Measurements from ENCODE around the gene EXOC6B. TPM values are rescaled to one million over a fixed set of nuclear protein-coding genes. Genes with fewer than 3 reads are reported as not detected.

EXOC6B gene
- total RNA-seq, 1 experiment from 2014 or later, result 33.7 TPM

- ChIA-PET POLR2A (no interaction called here), CTCF (interaction anchor here (1.0 to 1.3 kb wide), 2 partner anchors 14 to 241 kb away, joined by 3 to 4 read pairs; no protein-coding TSS in a partner anchor)
- Mint-ChIP-seq H3K4me3 (no peak overlapping the region), H3K9me3 (peaks cover 11% of the 10 kb centered on the region), H3K27ac (no peak overlapping the region), H3K4me1 (peaks cover 2% of the 10 kb centered on the region), H3K36me3 (peaks cover 9% of the 10 kb centered on the region), H3K27me3 (ENCODE audit: low read depth) (no peaks in the 10 kb centered on the region)
- TF ChIP-seq HMGA2 (CRISPR knock-in tag; IDR thresholded peaks at IDR 0.05), result no peak
- no peak for TF ChIP-seq ELF4 (CRISPR knock-in tag; IDR thresholded peaks at IDR 0.05; ENCODE audit: low read depth)
- TF ChIP-seq, protein P1, sequence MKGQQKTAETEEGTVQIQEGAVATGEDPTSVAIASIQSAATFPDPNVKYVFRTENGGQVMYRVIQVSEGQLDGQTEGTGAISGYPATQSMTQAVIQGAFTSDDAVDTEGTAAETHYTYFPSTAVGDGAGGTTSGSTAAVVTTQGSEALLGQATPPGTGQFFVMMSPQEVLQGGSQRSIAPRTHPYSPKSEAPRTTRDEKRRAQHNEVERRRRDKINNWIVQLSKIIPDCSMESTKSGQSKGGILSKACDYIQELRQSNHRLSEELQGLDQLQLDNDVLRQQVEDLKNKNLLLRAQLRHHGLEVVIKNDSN (CRISPR knock-in tag; IDR thresholded peaks at IDR 0.05), result no peak
- no peak for TF ChIP-seq ZNF232 (CRISPR knock-in tag; IDR thresholded peaks at IDR 0.05)
- TF ChIP-seq CREM (CRISPR knock-in tag; IDR thresholded peaks at IDR 0.05), result no peak
- no peak for TF ChIP-seq PRRX2 (CRISPR knock-in tag; IDR thresholded peaks at IDR 0.05)
- TF ChIP-seq, protein P2, sequence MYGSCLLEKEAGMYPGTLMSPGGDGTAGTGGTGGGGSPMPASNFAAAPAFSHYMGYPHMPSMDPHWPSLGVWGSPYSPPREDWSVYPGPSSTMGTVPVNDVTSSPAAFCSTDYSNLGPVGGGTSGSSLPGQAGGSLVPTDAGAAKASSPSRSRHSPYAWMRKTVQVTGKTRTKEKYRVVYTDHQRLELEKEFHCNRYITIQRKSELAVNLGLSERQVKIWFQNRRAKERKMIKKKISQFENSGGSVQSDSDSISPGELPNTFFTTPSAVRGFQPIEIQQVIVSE (CRISPR knock-in tag; IDR thresholded peaks at IDR 0.05; ENCODE audit: borderline replicate concordance), result no peak
- no peak for TF ChIP-seq ZBTB43 (CRISPR knock-in tag; IDR thresholded peaks at IDR 0.05)
- TF ChIP-seq TEAD1 (CRISPR knock-in tag; IDR thresholded peaks at IDR 0.05), result no peak
- no peak for TF ChIP-seq E2F5 (CRISPR knock-in tag; IDR thresholded peaks at IDR 0.05)
- no peak for TF ChIP-seq NFE2L1 (CRISPR knock-in tag; IDR thresholded peaks at IDR 0.05)
- TF ChIP-seq JAZF1 (CRISPR knock-in tag; IDR thresholded peaks at IDR 0.05), result no peak
- TF ChIP-seq ZNF416 (CRISPR knock-in tag; IDR thresholded peaks at IDR 0.05), result no peak
- no peak for TF ChIP-seq GTF2I (CRISPR knock-in tag; conservative IDR thresholded peaks at IDR 0.05)
- TF ChIP-seq ATF1 (CRISPR knock-in tag; IDR thresholded peaks at IDR 0.05), result no peak
- TF ChIP-seq ZNF263 (CRISPR knock-in tag; IDR thresholded peaks at IDR 0.05; ENCODE audit: low read depth), result no peak
- TF ChIP-seq, protein P3, sequence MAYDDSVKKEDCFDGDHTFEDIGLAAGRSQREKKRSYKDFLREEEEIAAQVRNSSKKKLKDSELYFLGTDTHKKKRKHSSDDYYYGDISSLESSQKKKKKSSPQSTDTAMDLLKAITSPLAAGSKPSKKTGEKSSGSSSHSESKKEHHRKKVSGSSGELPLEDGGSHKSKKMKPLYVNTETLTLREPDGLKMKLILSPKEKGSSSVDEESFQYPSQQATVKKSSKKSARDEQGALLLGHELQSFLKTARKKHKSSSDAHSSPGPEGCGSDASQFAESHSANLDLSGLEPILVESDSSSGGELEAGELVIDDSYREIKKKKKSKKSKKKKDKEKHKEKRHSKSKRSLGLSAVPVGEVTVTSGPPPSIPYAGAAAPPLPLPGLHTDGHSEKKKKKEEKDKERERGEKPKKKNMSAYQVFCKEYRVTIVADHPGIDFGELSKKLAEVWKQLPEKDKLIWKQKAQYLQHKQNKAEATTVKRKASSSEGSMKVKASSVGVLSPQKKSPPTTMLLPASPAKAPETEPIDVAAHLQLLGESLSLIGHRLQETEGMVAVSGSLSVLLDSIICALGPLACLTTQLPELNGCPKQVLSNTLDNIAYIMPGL (CRISPR knock-in tag; IDR thresholded peaks at IDR 0.05), result no peak
- TF ChIP-seq, protein P4, sequence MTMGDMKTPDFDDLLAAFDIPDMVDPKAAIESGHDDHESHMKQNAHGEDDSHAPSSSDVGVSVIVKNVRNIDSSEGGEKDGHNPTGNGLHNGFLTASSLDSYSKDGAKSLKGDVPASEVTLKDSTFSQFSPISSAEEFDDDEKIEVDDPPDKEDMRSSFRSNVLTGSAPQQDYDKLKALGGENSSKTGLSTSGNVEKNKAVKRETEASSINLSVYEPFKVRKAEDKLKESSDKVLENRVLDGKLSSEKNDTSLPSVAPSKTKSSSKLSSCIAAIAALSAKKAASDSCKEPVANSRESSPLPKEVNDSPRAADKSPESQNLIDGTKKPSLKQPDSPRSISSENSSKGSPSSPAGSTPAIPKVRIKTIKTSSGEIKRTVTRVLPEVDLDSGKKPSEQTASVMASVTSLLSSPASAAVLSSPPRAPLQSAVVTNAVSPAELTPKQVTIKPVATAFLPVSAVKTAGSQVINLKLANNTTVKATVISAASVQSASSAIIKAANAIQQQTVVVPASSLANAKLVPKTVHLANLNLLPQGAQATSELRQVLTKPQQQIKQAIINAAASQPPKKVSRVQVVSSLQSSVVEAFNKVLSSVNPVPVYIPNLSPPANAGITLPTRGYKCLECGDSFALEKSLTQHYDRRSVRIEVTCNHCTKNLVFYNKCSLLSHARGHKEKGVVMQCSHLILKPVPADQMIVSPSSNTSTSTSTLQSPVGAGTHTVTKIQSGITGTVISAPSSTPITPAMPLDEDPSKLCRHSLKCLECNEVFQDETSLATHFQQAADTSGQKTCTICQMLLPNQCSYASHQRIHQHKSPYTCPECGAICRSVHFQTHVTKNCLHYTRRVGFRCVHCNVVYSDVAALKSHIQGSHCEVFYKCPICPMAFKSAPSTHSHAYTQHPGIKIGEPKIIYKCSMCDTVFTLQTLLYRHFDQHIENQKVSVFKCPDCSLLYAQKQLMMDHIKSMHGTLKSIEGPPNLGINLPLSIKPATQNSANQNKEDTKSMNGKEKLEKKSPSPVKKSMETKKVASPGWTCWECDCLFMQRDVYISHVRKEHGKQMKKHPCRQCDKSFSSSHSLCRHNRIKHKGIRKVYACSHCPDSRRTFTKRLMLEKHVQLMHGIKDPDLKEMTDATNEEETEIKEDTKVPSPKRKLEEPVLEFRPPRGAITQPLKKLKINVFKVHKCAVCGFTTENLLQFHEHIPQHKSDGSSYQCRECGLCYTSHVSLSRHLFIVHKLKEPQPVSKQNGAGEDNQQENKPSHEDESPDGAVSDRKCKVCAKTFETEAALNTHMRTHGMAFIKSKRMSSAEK (CRISPR knock-in tag; IDR thresholded peaks at IDR 0.05; ENCODE audit: borderline replicate concordance), result no peak
- peak; percentile 59 for ATAC-seq
- no peak for DNase-seq (ENCODE audit: low spot score)
Measured at GRCh38 chr2:72340665-72341064, 485.2 kb downstream of the EXOC6B start.
